ENCODE data around the gene TMEM63A. TPM values are rescaled to one million over a fixed set of nuclear protein-coding genes. Genes with fewer than 3 reads are reported as not detected.

TMEM63A gene
- polyA plus RNA-seq, 1 donor from 2014 or later: not detected

DNA sequence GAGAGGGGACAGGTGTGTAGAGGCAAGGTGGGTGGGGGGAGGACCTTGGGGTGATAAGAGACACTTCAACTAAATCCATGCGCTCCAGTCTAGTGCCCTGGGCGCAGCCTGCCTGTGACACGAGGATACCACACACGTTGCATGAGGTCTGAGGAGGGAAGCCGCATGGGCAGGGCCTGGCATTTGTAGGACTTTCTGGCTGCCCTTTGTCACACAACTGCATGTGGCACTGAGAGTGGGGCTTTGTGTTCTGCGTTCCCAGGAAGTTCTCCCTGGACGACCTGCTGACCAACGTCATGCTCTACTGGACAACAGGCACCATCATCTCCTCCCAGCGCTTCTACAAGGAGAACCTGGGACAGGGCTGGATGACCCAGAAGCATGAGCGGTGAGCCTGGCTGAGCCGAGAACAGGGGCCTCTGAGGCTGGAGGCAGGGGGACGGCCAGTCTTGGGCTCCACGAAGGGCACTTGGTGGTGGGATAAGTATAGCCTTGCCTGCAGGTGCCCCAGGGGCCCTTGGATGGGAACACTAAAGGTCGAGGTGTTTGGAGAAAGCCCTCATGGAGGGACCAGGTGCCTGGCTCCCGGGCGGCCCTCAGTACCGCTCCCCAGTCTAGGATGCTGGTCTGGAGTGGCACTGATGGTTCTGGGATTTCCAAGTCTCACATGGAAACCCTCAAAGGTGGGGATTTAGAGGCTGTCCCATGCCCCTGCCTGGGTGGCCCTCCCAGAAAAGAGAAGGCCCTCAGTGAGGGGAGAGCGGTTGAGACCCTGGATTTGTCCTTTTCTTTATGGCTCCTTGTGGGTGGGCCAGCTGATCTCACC lies 37.7 kb downstream of the TMEM63A start:
- TF ChIP-seq POLR2AphosphoS5 (IDR thresholded peaks at IDR 0.05): no peak
- H3K4me3 ChIP-seq (ENCODE audit: low read length): no peak overlapping the region
- H3K27ac ChIP-seq (ENCODE audit: low read length): no peak overlapping the region
- no peaks in the 10 kb centered on the region for H3K9me2 ChIP-seq (ENCODE audit: insufficient read depth, low read length)
- no peaks in the 10 kb centered on the region for H4K20me1 ChIP-seq (ENCODE audit: insufficient read depth)
- no peaks in the 10 kb centered on the region for H3K36me3 ChIP-seq (ENCODE audit: insufficient read depth, low read length)
- H3K9ac ChIP-seq (ENCODE audit: low read length): no peak overlapping the region
- H3F3A ChIP-seq (ENCODE audit: insufficient read depth, low read length, poor library complexity, severe bottlenecking): no peaks in the 10 kb centered on the region
- H3K79me2 ChIP-seq (replicated peaks; ENCODE audit: insufficient read depth, low read length): no peaks in the 10 kb centered on the region
- H3K27me3 ChIP-seq (ENCODE audit: insufficient read depth, low read depth, low read length): no peaks in the 10 kb centered on the region
- no peaks in the 10 kb centered on the region for H3K9me3 ChIP-seq (ENCODE audit: low read length)
- no peak overlapping the region for H2AFZ ChIP-seq (ENCODE audit: low read depth, low read length)
- no peak overlapping the region for H3K4me2 ChIP-seq (ENCODE audit: low read length)

- Histone ChIP-seq H3F3A (ENCODE audit: insufficient read depth, low read length, poor library complexity, severe bottlenecking) (no peaks in the 10 kb centered on the region), H3K27ac (ENCODE audit: low read length) (no peak overlapping the region), H3K9ac (ENCODE audit: low read length) (no peak overlapping the region), H2AFZ (ENCODE audit: low read depth, low read length) (no peak overlapping the region), H3K4me3 (ENCODE audit: low read length) (no peak overlapping the region), H3K79me2 (replicated peaks; ENCODE audit: insufficient read depth, low read length) (no peaks in the 10 kb centered on the region), H3K36me3 (ENCODE audit: insufficient read depth, low read length) (no peaks in the 10 kb centered on the region), H3K9me3 (ENCODE audit: low read length) (no peaks in the 10 kb centered on the region), H3K27me3 (ENCODE audit: insufficient read depth, low read depth, low read length) (no peaks in the 10 kb centered on the region), H3K4me2 (ENCODE audit: low read length) (no peak overlapping the region), H4K20me1 (ENCODE audit: insufficient read depth) (no peaks in the 10 kb centered on the region), H3K9me2 (ENCODE audit: insufficient read depth, low read length) (no peaks in the 10 kb centered on the region)
- no peak for TF ChIP-seq SMC3 (conservative IDR thresholded peaks at IDR 0.05; ENCODE audit: poor library complexity)
- no peak for TF ChIP-seq RAD21 (conservative IDR thresholded peaks at IDR 0.05)
Measured at GRCh38 chr1:225843426-225843795, 38.8 kb downstream of the TMEM63A start.

- H3K27ac ChIP-seq (ENCODE audit: low read length): no peak overlapping the region
- no peaks in the 10 kb centered on the region for H3F3A ChIP-seq (ENCODE audit: insufficient read depth, low read length, poor library complexity, severe bottlenecking)
- TF ChIP-seq MXI1 (conservative IDR thresholded peaks at IDR 0.05; ENCODE audit: poor library complexity, severe bottlenecking) (no peak), EZH2 (IDR thresholded peaks at IDR 0.05; ENCODE audit: borderline replicate concordance, insufficient read depth, low read length, poor library complexity, severe bottlenecking) (no peak), SMC3 (conservative IDR thresholded peaks at IDR 0.05; ENCODE audit: poor library complexity) (no peak), RAD21 (conservative IDR thresholded peaks at IDR 0.05) (no peak), REST (IDR thresholded peaks at IDR 0.05; ENCODE audit: borderline replicate concordance) (no peak), TAF1 (IDR thresholded peaks at IDR 0.05; ENCODE audit: low read depth) (no peak), EP300 (conservative IDR thresholded peaks at IDR 0.05; ENCODE audit: poor library complexity, severe bottlenecking) (no peak), CTCF (IDR thresholded peaks at IDR 0.05; ENCODE audit: poor library complexity, severe bottlenecking) (no peak), POLR2AphosphoS5 (IDR thresholded peaks at IDR 0.05) (no peak)
- H3K4me3 ChIP-seq (ENCODE audit: low read length): no peak overlapping the region
- no peaks in the 10 kb centered on the region for H3K9me2 ChIP-seq (ENCODE audit: insufficient read depth, low read length)
- no peaks in the 10 kb centered on the region for H3K36me3 ChIP-seq (ENCODE audit: insufficient read depth, low read length)
- H3K9ac ChIP-seq (ENCODE audit: low read length): no peak overlapping the region
- no peaks in the 10 kb centered on the region for H3K27me3 ChIP-seq (ENCODE audit: insufficient read depth, low read depth, low read length)
- H2AFZ ChIP-seq (ENCODE audit: low read depth, low read length): no peak overlapping the region
- no peaks in the 10 kb centered on the region for H4K20me1 ChIP-seq (ENCODE audit: insufficient read depth)
- H3K4me2 ChIP-seq (ENCODE audit: low read length): no peak overlapping the region
- no peaks in the 10 kb centered on the region for H3K9me3 ChIP-seq (ENCODE audit: low read length)
- no peaks in the 10 kb centered on the region for H3K79me2 ChIP-seq (replicated peaks; ENCODE audit: insufficient read depth, low read length)
Measured at GRCh38 chr1:225842788-225843425, 39.3 kb downstream of the TMEM63A start.
